ENCODE data around the gene DPH6.

DNA sequence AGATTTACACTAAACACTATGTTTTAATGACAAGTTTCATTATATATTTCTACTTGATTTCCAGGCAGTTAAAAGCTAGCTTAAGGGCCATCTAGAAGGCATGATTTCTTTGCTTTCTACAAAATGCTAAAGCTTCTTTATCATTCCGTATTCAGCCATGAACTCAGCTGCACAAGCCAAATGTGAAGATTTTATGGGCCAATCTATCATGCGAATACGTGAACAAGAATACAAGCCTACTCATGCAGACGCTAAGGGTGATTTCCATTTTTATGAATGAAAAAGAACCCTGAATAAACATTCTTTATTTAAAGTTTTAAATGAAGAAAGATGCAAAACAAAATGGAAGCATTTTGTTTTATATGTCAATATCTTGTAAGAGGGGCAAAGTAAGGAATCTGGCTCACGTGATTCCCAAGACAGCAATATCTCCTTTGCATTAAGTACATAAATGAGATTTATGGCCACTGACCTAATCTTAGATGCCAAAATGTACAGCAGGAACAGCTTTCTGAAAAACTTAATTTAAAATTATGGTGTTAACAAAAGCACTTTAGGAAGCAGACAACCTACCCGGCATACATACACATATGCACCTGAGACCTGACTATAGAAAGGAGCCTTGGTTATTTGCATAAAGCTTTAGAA, 215.8 kb downstream of the DPH6 start:
- TF ChIP-seq, protein P1, sequence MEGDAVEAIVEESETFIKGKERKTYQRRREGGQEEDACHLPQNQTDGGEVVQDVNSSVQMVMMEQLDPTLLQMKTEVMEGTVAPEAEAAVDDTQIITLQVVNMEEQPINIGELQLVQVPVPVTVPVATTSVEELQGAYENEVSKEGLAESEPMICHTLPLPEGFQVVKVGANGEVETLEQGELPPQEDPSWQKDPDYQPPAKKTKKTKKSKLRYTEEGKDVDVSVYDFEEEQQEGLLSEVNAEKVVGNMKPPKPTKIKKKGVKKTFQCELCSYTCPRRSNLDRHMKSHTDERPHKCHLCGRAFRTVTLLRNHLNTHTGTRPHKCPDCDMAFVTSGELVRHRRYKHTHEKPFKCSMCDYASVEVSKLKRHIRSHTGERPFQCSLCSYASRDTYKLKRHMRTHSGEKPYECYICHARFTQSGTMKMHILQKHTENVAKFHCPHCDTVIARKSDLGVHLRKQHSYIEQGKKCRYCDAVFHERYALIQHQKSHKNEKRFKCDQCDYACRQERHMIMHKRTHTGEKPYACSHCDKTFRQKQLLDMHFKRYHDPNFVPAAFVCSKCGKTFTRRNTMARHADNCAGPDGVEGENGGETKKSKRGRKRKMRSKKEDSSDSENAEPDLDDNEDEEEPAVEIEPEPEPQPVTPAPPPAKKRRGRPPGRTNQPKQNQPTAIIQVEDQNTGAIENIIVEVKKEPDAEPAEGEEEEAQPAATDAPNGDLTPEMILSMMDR (IDR thresholded peaks at IDR 0.05): no peak
- TF ChIP-seq POLR2AphosphoS5 (IDR thresholded peaks at IDR 0.05): no peak

Measured in esophagus muscularis mucosa (tissue), 3 donors.